ENCODE data around the gene LRRC14B. TPM values are rescaled to one million over a fixed set of nuclear protein-coding genes. Genes with fewer than 3 reads are reported as not detected.

Gene LRRC14B
- polyA plus RNA-seq, 1 donor (not counting 4 experiments of a cell fraction or from before 2014, with no cell fraction given): not detected

GRCh38 chr5:207599-207998, 16.3 kb downstream of the LRRC14B start:
- Histone ChIP-seq H3K9me1 (ENCODE audit: control insufficient read depth, extremely low read depth, insufficient read depth, low read length) (no peaks in the 10 kb centered on the region), H3K79me2 (ENCODE audit: control insufficient read depth, insufficient read depth, low read length) (peaks cover 37% of the 10 kb centered on the region), H3K4me2 (ENCODE audit: control insufficient read depth, extremely low read depth, insufficient read depth, low read depth, low read length) (no peak overlapping the region), H4K20me1 (ENCODE audit: control insufficient read depth, extremely low read depth, insufficient read depth, low read length) (peaks cover 6% of the 10 kb centered on the region), H3K36me3 (ENCODE audit: control insufficient read depth in 2 of 2, extremely low read depth in 1 of 2, insufficient read depth in 2 of 2, low read length in 2 of 2) (peaks cover 7 to 22% of the 10 kb centered on the region in 2 experiments), H3K9ac (ENCODE audit: control insufficient read depth, extremely low read depth, insufficient read depth, low read length) (no peak overlapping the region), H2AFZ (ENCODE audit: control insufficient read depth, low read length) (no peak overlapping the region), H3K4me1 (ENCODE audit: control insufficient read depth, extremely low read depth, insufficient read depth, low read length) (no peaks in the 10 kb centered on the region), H3K27ac (ENCODE audit: control insufficient read depth, insufficient read depth, low read length) (no peak overlapping the region), H3K27me3 (ENCODE audit: control insufficient read depth, extremely low read depth, insufficient read depth, low read length) (no peaks in the 10 kb centered on the region), H3K4me3 (ENCODE audit: control insufficient read depth in 2 of 3, extremely low read depth in 1 of 3, insufficient read depth in 2 of 3, low read depth in 1 of 3, low read length in 3 of 3) (no peak overlapping the region), H3K9me3 (ENCODE audit: control insufficient read depth, low read depth, low read length) (no peaks in the 10 kb centered on the region)
- no peak for TF ChIP-seq EZH2 (IDR thresholded peaks at IDR 0.05; ENCODE audit: low read length)
- TF ChIP-seq CTCF (optimal IDR thresholded peaks at IDR 0.05 in 1 of 3, IDR thresholded peaks at IDR 0.05 in 1 of 3, conservative IDR thresholded peaks at IDR 0.05 in 1 of 3; ENCODE audit: extremely low read depth in 1 of 3, insufficient read depth in 2 of 3, low read length in 3 of 3): no peak
- dilution Hi-C loops (cut with MboI; ENCODE audit: extremely low pct_ligation_motif_present, low sequenced_read_pairs): no loop called here
- FAIRE-seq (no peak), DNase-seq (ENCODE audit: low read depth, low spot score) (no peak)

- H3K79me2 ChIP-seq (ENCODE audit: control insufficient read depth, insufficient read depth, low read length): peaks cover 39% of the 10 kb centered on the region
- H4K20me1 ChIP-seq (ENCODE audit: control insufficient read depth, extremely low read depth, insufficient read depth, low read length): peaks cover 6% of the 10 kb centered on the region
- H2AFZ ChIP-seq (ENCODE audit: control insufficient read depth, low read length): no peak overlapping the region
- TF ChIP-seq CTCF (optimal IDR thresholded peaks at IDR 0.05 in 1 of 3, IDR thresholded peaks at IDR 0.05 in 1 of 3, conservative IDR thresholded peaks at IDR 0.05 in 1 of 3; ENCODE audit: extremely low read depth in 1 of 3, insufficient read depth in 2 of 3, low read length in 3 of 3) (no peak), EZH2 (IDR thresholded peaks at IDR 0.05; ENCODE audit: low read length) (no peak)
- no peaks in the 10 kb centered on the region for H3K9me1 ChIP-seq (ENCODE audit: control insufficient read depth, extremely low read depth, insufficient read depth, low read length)
- peaks cover 5 to 21% of the 10 kb centered on the region in 2 experiments for H3K36me3 ChIP-seq (ENCODE audit: control insufficient read depth in 2 of 2, extremely low read depth in 1 of 2, insufficient read depth in 2 of 2, low read length in 2 of 2)
- DNase-seq (ENCODE audit: low read depth, low spot score) (no peak), FAIRE-seq (no peak)
- H3K4me2 ChIP-seq (ENCODE audit: control insufficient read depth, extremely low read depth, insufficient read depth, low read depth, low read length): no peak overlapping the region
- no peak overlapping the region for H3K4me3 ChIP-seq (ENCODE audit: control insufficient read depth in 2 of 3, extremely low read depth in 1 of 3, insufficient read depth in 2 of 3, low read depth in 1 of 3, low read length in 3 of 3)
- H3K27me3 ChIP-seq (ENCODE audit: control insufficient read depth, extremely low read depth, insufficient read depth, low read length): no peaks in the 10 kb centered on the region
- H3K9me3 ChIP-seq (ENCODE audit: control insufficient read depth, low read depth, low read length): no peaks in the 10 kb centered on the region
- H3K4me1 ChIP-seq (ENCODE audit: control insufficient read depth, extremely low read depth, insufficient read depth, low read length): no peaks in the 10 kb centered on the region
- no peak overlapping the region for H3K9ac ChIP-seq (ENCODE audit: control insufficient read depth, extremely low read depth, insufficient read depth, low read length)
- no peak overlapping the region for H3K27ac ChIP-seq (ENCODE audit: control insufficient read depth, insufficient read depth, low read length)
- dilution Hi-C loops (cut with MboI; ENCODE audit: extremely low pct_ligation_motif_present, low sequenced_read_pairs): no loop called here
Observed at GRCh38 chr5:208449-209114, 17.3 kb downstream of the LRRC14B start.
